Hippocampal formation (tissue), 2 donors: ENCODE results near the gene ZBTB20.
"Not testable (repeated sequence)": the region's sequence is repeated elsewhere in the genome, so short reads cannot be mapped to it uniquely, and the experiment has no call there.

Experiments used
- DNase-seq, 2 donors: peaks; one replicate each; lab custom pipeline; 2025; lab: John Stamatoyannopoulos, UW

Gene ZBTB20

DNA sequence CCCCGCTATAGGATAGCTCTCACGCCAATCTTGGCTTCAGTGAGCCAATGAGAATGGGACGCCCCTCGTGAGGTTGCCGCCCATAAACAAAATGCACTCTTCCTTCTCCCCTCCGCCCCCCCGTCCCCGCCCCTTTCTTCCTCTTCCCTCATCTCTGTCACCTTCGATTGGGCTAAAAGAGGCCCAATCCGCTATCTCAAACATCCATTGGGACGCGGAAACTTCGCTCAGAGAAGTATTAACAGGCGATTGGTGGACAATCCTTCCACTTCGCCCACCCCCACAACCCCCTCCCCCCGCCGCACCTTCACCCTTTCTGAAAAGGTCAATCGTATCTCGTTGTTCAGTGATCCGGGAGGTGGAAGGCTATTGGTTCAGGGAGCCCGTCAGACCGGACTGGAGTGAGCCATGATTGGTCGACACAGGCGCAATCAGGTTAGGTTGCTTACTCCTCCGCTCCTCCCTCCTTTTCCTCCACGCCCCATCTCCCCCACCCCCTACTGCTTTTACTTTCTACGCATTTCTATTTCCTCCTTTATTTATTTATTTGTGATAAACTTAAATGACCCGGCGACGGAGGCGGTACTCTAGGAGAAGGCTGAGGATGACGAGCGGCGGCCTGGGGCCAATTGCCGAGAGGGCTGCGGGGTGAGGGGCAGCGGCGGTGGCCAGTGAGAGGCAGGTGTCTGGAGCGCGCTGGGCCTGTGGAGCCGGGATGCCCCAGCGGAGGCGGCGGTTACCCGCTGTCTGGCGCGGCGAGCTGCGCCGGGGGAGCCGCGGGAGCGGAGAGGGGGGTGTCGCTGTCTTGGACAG lies 447 bp upstream of the ZBTB20 start:
- peak; percentile 100 for DNase-seq

DNA sequence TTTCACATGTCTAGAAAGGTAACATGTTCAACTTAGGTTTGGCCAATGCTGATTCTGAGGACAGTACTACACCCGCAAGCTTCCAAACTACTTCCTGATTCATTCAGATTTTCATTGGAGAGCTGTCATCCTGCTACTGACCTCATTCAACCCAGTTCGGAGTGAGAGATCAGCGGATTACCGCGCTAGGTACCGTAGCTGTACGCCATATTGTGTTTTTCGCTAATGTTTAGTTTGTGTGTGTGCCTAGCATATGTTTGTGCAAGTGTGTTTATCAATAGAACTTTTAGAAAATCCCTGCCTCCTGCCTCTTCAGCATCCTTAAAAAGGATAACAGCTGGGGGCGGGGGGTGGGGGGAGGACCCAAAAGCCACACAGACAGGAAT lies 1.1 kb downstream of the ZBTB20 start:
- DNase-seq: peak in 1 of 2 donors; percentile 20

GRCh38 chr3:115141033-115141757 lies 5.9 kb downstream of the ZBTB20 start:
- no peak for DNase-seq

DNA sequence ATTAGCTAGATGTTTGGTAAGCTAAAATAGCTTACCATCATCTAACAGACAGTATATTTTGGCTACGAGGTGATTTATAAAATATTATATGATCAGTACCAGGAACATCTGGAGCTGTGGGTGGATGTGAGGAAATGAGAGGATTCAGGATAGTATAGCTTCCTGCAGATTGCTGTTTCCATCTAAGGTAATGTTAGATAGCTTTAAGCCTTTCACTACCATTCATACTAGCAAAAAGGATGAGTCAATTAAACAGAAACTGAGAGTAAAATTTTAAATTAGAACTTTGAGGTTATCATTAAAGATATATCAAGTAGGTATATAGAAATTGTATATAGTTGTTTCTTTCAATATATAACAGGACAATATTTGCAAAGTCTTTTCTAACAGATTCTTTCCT lies 8.0 kb downstream of the ZBTB20 start:
- DNase-seq: no peak

- no peak for DNase-seq
These were observed 12.3 kb downstream of the ZBTB20 start for GRCh38 chr3:115134648-115135347.

DNA sequence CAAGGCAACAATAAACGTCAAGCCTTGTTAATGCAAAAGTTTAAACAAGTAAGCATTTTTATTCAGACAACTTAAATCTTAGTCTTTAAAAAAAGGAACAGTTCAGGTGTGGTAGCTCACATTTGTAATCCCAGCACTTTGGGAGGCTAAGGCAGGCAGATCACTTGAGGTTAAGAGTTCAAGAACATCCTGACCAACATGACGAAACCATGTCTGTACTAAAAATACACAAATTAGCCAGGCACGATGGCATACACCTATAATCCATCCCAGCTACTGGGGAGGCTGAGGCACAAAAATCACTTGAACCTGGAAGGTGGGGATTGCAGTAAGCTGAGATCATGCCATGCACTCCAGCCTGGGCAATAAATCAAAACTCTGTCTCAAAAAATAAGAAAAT lies 19.9 kb downstream of the ZBTB20 start:
- DNase-seq: no peak

- no peak for DNase-seq
These were observed 26.5 kb downstream of the ZBTB20 start for GRCh38 chr3:115120597-115120996.

GRCh38 chr3:115113367-115113766 lies 33.7 kb downstream of the ZBTB20 start:
- no peak for DNase-seq

- no peak for DNase-seq
These were observed 35.5 kb downstream of the ZBTB20 start for GRCh38 chr3:115111632-115112031.

DNA sequence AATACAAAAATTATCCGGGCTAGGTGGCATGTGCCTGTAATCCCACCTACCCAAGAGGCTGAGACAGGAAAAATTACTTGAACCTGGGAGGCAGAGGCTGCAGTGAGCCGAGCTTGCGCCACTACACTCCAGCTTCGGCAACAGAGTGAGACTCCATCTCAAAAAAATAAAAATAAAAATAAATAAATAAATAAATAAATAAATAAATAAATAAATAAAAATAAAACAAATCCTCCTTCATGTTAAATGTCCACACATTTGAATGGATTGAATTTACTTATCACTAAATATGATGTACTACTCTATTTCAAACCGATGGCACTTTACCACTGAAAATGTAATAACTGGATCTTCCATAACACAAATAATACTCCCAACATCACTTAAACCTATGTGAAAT lies 36.3 kb downstream of the ZBTB20 start:
- DNase-seq: no peak

DNA sequence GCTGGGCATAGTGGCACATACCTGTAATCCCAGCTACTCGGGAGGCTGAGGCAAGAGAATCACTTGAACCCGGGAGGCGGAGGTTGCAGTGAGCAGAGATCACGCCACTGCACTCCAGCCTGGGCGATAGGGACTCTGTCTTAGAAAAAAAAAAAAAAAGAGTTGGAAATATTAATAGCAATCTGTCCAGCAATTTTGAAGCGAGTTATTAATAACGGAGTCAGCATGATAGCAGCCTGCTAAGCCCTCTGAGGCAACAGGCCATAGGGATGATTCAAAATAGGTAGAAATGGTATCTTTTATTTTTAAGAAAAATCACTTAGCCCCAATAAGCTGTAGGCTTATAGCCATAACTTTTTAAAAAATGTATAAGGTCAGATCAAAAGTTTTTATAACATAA lies 37.0 kb downstream of the ZBTB20 start:
- not testable (repeated sequence) for DNase-seq

DNA sequence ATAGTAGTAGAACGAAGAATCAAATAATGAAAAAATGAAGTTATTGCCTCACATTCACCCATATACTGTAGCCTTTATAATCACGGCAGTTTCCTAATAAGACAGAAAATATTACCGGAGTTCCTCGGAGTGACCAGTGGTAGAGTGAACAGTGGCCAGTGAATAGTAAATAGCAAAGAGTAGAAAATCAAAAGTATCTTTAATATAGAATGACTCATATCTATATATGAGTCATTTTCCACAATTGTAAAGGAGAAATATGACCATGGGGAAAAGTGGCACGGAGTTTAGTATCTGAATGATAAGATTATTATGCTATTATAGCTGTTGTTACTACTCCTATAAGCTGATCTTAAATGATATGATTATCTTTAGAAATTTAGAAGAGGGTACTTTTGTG lies 38.5 kb downstream of the ZBTB20 start:
- DNase-seq: no peak

DNA sequence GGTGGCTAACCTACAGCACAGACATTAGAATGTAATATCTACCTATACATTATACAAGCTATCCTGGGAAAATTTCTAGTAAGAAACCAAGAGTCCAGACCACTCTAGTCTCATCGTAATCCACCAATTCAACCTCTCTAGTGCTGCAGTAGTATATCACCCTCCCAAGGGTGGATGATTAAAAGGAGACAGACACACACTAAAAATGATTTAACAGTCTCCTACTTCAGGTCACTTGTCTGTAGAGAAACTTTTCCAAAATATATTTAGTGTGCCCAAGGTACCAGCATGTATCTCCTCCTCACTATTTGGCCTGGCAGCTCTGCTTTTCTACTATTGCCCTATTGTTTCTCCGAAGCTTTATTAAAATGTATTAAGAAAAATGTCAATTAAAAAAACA lies 45.0 kb downstream of the ZBTB20 start:
- DNase-seq: no peak

DNA sequence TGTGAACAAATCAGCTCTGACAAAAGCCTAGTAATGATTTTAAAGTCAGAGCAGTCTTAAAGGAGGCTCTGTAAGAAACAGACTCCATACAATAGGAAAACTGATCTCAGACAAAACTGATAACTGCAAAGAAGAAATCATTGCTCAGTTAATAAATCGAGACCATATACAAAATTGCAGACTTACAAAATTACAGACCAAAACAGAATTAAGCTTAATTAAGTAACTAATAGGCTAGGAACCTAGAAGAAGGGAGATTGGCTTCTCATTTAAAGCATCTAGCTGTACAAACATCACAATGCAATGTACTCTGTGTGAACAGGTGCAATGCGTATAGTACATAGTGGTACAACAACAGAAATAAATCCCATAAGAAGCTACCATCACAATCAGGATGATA lies 46.3 kb downstream of the ZBTB20 start:
- no peak for DNase-seq

- DNase-seq: peak; percentile 41 to 69
These were observed 47.0 kb downstream of the ZBTB20 start for GRCh38 chr3:115099986-115100571.

DNA sequence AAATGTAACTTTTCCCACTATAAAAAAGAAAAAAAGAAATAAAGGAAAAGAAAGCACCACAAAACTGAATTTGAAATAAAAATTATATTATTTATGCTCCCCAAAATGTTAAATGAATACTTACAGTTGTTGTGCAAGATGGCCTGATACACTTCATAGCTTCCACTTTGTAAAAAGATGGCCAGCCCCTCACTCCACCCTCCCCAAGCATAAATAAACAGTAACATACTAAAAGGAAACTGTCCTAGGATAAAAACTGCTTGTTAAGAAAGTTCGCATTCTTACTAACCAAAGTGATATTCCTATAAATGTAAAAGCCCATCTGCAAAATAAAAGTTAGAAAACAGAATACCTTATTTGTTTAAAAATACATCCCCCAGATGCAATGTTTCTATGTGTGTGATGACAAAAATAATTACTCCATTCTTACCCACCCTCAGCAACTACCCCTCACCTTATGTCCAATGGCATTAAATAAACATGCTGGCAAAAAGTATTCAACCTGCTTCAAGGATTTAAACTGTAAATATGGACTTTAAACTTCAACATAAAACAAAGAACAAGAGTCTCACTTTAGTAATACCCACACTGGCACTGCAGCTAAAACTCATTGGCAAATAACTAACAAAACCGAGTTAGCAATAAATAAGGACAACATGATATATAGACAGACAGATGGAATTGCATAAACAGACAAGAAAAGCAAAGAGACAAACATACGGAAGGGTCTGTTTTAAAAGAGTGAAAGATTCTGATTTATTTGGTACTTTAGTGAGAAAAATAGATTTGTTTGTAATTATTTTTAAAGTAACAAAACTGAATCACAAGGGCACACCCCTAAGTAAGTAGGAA lies 47.7 kb downstream of the ZBTB20 start:
- no peak for DNase-seq

- DNase-seq: no peak
These were observed 48.6 kb downstream of the ZBTB20 start for GRCh38 chr3:115098354-115099073.

DNA sequence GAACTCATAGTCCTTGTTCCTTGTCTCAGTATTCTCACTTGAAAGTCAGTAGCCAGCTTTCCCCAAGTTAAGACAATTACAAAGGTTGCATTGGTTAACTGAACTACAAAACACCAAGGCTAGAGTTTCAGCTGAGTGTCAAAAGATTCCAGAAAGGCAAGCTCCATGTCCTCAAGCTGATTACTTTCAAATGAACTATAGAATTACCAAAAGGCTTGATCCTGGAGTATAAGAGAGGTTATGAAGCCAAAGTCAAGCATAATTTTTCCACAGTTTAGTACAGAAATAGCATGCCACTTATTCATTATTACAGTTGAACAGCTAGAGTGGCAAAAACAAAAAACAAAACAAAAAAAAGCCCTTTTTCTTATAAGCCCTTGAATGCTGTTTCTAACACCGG lies 51.9 kb downstream of the ZBTB20 start:
- no peak for DNase-seq

DNA sequence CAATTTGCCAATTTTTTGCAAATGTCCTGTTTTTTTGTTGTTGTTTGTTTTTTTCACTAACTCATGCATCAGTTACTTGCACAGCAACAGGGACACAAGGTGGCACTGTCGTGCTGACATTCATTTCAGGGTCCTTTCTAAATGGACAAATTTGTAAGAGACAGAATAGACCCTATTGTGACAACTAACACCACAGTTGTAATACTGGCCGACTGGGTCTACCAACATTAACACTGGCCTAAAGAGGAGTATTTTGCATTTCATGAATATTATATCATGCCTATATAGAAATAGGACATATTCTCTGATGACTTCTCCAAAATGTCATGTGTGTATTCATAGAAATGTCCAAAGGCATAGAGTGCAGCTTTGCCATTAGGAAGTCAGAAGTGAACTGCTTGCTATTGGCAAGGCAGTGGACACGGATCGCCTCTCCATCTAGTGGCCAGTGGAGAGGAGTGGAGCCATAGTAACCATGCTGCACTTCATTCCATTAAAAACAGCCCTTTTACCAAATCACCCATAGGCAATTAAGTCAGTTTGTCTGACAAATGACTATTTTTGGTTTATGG lies 54.8 kb downstream of the ZBTB20 start:
- peak; percentile 70 to 94 for DNase-seq

GRCh38 chr3:115090712-115091111 lies 56.4 kb downstream of the ZBTB20 start:
- DNase-seq: no peak
